Uterus (tissue), 4 donors: ENCODE measurements around the gene OSBPL8. TPM values are rescaled to one million over a fixed set of nuclear protein-coding genes. Genes with fewer than 3 reads are reported as not detected.
"Not testable (repeated sequence)": the region's sequence is repeated elsewhere in the genome, so short reads cannot be mapped to it uniquely, and the experiment has no call there.

Experiments used
- DNase-seq, 2 donors: peaks; one replicate each; pipeline ENCODE4 v3.0.0-alpha.2; 2019 to 2020
- H3K27ac ChIP-seq, 2 donors: fragments of 200-600 bp; sonication (generic); 1 replicate in 1 of 2; 2 replicates in 1 of 2; pipeline ENCODE4 v1.5.1; 2016 to 2018
- H3K27me3 ChIP-seq, 2 donors: fragments of 200-600 bp; sonication (generic); one replicate each; pipeline ENCODE4 v1.5.1; 2018 to 2019; ENCODE audit warnings: control low read depth in 1 of 2
- H3K36me3 ChIP-seq, 2 donors: fragments of 200-600 bp; sonication (generic); one replicate each; pipeline ENCODE4 v1.5.1; 2019; ENCODE audit warnings: control low read depth in 1 of 2
- H3K4me1 ChIP-seq, 2 donors: fragments of 200-600 bp; sonication (generic); one replicate each; pipeline ENCODE4 v1.5.1; 2018 to 2019; ENCODE audit warnings: control low read depth in 1 of 2
- H3K4me3 ChIP-seq, 2 donors: fragments of 200-600 bp; sonication (generic); 1 replicate in 1 of 2; 2 replicates in 1 of 2; pipeline ENCODE4 v1.5.1; 2018 to 2019; ENCODE audit warnings: mild to moderate bottlenecking in 1 of 2
- H3K9me3 ChIP-seq, 2 donors: fragments of 200-600 bp; sonication (generic); one replicate each; pipeline ENCODE4 v1.5.1; 2019; ENCODE audit warnings: control low read depth in 1 of 2
- CTCF ChIP-seq, 4 experiments: fragments of 200-600 bp in 2 of 4; fragments of 450-650 bp in 2 of 4; sonication (generic) in 2 of 4; IDR thresholded peaks; one replicate each; pipeline ENCODE4 v1.5.1; 2016 to 2019; ENCODE audit warnings: antibody characterized with exemption in 4 of 4, mild to moderate bottlenecking in 2 of 4, moderate library complexity in 1 of 4
- POLR2A ChIP-seq, 2 donors: fragments of 450-650 bp; IDR thresholded peaks; one replicate each; pipeline ENCODE4 v1.6.1; 2016; ENCODE audit warnings: antibody characterized with exemption in 2 of 2, mild to moderate bottlenecking in 1 of 2, moderate library complexity in 1 of 2
- intact Hi-C: fragments of 100-400 bp; cut with DNase I; formaldehyde crosslinking; loops from one replicate; pipeline ENCODE4 v1.15.1; 2023; ENCODE audit warnings: low total_unique reads
- total RNA-seq, 4 donors: library from RNA; depleted of rRNA in 3 of 4; stranded (reverse); fragments of >200 nt in 3 of 4; gene quantifications; one replicate each; pipeline versions ENCODE4 v1.1.0 to v1.2.4, GENCODE V29; 2014 to 2023
- donor health status: DM: yes; HTN: yes; CAD: no.

The OSBPL8 gene
- total RNA-seq, 4 donors from 2014 or later = 22.0 to 131 (median 69.3) TPM

- H3K36me3 ChIP-seq = no peaks in the 10 kb centered on the region
- no peak overlapping the region for H3K4me3 ChIP-seq
- DNase-seq = no peak
- H3K27me3 ChIP-seq = no peaks in the 10 kb centered on the region
- no peak overlapping the region for H3K27ac ChIP-seq
- no peaks in the 10 kb centered on the region for H3K4me1 ChIP-seq
- H3K9me3 ChIP-seq = no peaks in the 10 kb centered on the region
- no peak for TF ChIP-seq CTCF (IDR thresholded peaks at IDR 0.05)
- TF ChIP-seq POLR2A (IDR thresholded peaks at IDR 0.05) = no peak
- intact Hi-C loops = no loop called here
Observed at GRCh38 chr12:76519538-76519937, 40.0 kb downstream of the OSBPL8 start.

- intact Hi-C loops = no loop called here
- TF ChIP-seq CTCF (IDR thresholded peaks at IDR 0.05) (no peak), POLR2A (IDR thresholded peaks at IDR 0.05) (no peak)
Observed at GRCh38 chr12:76518699-76519098, 40.9 kb downstream of the OSBPL8 start.

GRCh38 chr12:76515271-76515670 is 44.3 kb downstream of the OSBPL8 start:
- Histone ChIP-seq H3K27ac (no peak overlapping the region), H3K9me3 (no peaks in the 10 kb centered on the region), H3K36me3 (no peaks in the 10 kb centered on the region), H3K27me3 (no peaks in the 10 kb centered on the region), H3K4me1 (no peaks in the 10 kb centered on the region), H3K4me3 (no peak overlapping the region)
- TF ChIP-seq POLR2A (IDR thresholded peaks at IDR 0.05) (no peak), CTCF (IDR thresholded peaks at IDR 0.05) (no peak)
- intact Hi-C loops = no loop called here
- no peak for DNase-seq

More at GRCh38 chr12:76518699-76519098, 40.9 kb downstream of the OSBPL8 start:
- no peaks in the 10 kb centered on the region for H3K4me1 ChIP-seq
- no peaks in the 10 kb centered on the region for H3K27me3 ChIP-seq
- H3K36me3 ChIP-seq = no peaks in the 10 kb centered on the region
- no peak overlapping the region for H3K4me3 ChIP-seq
- DNase-seq = no peak
- no peaks in the 10 kb centered on the region for H3K9me3 ChIP-seq
- no peak overlapping the region for H3K27ac ChIP-seq

- H3K9me3 ChIP-seq, H3K27me3 ChIP-seq, H3K36me3 ChIP-seq, H3K4me1 ChIP-seq, H3K4me3 ChIP-seq, DNase-seq, intact Hi-C loops, H3K27ac ChIP-seq: not testable (repeated sequence)
Observed at GRCh38 chr12:76511116-76511716, 48.4 kb downstream of the OSBPL8 start.

GRCh38 chr12:76508128-76508980 is 51.2 kb downstream of the OSBPL8 start:
- Histone ChIP-seq H3K27ac (no peak overlapping the region), H3K4me3 (no peak overlapping the region), H3K9me3 (no peaks in the 10 kb centered on the region), H3K27me3 (no peaks in the 10 kb centered on the region), H3K36me3 (no peaks in the 10 kb centered on the region), H3K4me1 (no peaks in the 10 kb centered on the region)
- TF ChIP-seq CTCF (IDR thresholded peaks at IDR 0.05) (no peak), POLR2A (IDR thresholded peaks at IDR 0.05) (no peak)
- intact Hi-C loops = no loop called here
- DNase-seq = no peak
